HG02885 (cell line): ENCODE results near the gene REXO5.

ENCODE experiments used
- ATAC-seq: cut with Tn5 transposase; IDR thresholded peaks from one replicate; pipeline ENCODE4 v1.9.1; 2021; ENCODE audit warnings: mild to moderate bottlenecking; ENCODE audit not compliant: unreplicated experiment, poor library complexity

REXO5 gene

DNA sequence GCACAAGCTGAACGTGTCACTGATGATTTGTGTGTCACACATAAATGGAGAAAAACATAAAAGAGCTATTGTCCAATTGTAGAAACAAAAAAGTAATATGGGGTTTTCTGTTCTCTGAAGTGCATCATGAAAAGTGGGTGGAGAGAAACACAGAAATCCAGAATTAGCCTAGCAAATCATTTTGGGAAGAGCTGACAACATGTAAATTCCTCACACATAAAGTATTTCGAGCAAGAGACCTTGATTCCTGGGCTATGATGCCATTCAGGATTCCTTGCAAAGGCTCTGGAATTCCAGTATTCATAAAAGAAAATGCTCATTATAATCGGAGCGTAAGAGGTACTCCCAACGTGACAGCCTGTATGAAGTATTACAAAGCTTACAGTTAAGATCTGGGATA, 92.7 kb downstream of the REXO5 start:
- ATAC-seq, result no peak
